ENCODE measurements around the gene KLK15.

KLK15 gene

DNA sequence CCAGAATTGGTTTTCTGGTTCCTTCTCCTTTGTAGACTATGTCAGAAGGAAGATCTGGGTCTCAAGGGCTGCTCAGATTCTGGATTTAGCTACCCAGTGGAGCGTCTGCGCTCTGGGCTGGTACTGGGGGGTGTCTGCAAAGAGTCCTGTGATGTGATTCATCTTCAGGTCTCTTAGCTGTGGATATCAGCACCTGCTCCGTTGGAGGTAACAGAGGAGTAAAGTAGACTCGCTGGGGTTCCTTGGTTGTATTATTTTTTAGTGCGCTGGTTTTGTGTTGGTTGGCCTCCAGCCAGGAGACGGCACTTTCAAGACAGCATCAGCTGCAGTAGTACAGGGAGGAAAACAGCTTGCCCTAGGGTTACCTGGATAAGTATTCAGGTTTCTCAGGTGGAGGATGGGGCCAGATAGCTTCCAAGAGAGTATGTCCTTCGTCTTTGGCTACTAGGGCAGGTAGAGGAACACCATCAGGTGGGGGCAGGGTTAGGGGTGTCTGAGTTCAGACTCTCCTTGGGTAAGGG is 10.4 kb upstream of the KLK15 start:
- no peak for DNase-seq (ENCODE audit: low read depth)

DNA sequence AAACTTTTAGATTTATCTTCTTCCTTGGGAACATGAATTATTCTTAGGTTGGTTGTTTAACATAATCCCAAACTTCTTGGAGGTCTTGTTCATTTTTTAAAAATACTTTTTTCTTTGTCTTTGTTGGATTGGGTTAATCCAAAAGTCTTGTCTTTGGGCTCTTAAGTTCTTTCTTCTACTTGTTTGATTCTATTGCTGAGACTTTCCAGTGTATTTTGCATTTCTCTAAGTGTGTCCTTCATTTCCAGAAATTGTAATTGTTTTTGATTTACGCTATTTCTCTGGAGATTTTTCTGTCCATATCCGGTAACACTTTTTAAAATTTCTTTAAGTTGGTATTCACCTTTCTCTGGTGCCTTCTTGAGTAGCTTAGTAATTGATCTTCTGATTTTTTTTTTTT is 9.8 kb upstream of the KLK15 start:
- DNase-seq (ENCODE audit: low read depth), result no peak

DNA sequence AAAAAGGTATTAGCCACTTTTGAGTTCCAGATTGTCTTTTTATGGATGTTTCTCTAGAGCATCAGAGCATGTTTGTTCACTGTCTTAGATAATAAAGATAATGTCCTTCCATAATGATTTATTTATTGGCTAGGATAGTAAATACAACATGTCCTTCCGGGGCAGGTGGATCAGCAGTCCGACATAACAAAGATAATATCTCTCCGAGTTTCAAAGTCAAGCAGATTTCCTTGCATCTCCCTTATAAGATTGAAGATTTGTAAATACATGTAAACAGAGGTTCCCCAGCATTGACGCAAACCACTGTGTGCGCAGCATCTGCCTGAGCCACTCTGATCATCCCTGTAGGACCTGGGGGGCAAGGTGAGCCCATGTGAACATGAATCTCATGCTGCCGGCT is 8.8 kb upstream of the KLK15 start:
- DNase-seq (ENCODE audit: low read depth), result no peak

DNA sequence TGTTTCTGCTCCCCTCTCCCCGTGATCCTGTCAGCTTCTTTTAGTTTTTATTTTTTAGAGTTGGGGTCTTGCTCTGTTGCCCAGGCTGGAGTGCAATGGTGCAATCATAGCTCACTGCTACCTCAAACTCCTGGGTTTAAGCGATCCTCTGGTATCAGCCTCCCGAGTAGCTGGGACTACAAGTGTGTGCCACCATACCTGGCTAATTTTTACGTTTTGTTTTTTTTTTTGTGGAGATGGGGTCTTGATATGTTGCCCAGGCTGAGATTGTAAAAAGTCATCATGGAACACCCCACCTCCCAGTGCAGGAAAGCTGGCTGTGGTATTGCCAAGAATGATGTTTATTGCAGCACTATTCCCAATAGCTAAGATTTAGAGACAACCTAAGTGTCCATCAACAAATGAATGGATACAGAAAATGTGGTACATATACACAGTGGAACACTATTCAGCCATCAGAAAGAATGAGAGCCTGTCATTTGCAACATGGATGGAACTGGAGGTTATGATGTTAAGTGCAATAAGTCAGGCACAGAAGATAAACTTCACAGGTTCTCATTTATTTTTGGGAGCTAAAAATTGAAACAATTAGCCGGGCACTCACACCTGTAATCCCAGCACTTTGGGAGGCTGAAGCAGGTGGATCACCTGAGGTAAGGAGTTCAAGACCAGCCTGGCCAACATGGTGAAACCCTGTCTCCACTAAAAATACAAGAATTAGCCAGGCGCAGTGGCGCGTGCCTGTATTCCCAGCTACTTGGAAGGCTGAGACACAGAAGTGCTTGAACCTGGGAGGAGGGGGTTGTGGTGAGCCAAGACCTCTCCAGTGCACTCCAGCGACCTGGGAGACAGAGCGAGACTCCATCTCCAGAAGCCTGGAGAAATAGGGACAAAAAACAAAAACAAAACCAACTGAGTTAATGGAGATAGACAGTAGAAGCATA is 6.6 kb upstream of the KLK15 start:
- DNase-seq (ENCODE audit: low read depth), result no peak

DNA sequence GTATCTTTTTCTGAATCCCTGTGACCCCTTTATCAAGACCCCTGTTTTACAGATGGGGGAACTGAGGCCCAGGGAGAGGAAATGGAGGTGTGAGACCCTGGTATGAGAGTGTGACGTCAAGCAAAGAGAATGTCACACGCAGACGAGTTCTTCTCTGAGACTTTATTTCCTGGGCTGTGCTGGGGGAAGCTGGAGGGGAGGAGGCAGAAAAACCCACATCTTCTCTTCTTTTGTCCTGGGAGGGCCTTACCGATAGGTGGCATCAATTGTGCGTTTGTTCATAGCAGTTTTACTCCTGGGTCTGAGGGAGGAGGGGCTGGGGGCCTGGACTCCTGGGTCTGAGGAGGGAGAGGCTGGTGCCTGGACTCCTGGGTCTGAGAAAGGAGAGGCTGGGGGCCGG is 4.9 kb upstream of the KLK15 start:
- no peak for DNase-seq (ENCODE audit: low read depth)

DNA sequence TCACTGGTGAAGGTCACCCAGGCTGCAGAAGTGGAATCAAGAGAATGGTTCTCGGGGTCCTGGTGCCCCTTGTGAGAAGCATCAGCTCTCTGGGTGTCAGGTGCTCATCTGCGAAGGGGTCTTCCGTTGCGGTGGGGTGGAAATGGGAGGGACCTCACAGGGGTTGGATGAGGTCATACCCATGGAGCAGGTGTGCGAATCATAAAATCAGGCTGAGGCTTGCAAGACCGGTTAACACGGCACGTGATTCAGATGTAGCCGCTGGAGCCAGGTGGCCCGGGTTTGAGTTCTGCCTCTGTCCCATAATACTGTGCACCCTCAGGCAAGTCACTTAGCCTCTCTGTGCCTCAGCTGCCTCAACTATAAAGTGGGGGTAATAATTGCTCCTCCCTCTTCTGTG is 3.9 kb upstream of the KLK15 start:
- DNase-seq (ENCODE audit: low read depth), result no peak

DNA sequence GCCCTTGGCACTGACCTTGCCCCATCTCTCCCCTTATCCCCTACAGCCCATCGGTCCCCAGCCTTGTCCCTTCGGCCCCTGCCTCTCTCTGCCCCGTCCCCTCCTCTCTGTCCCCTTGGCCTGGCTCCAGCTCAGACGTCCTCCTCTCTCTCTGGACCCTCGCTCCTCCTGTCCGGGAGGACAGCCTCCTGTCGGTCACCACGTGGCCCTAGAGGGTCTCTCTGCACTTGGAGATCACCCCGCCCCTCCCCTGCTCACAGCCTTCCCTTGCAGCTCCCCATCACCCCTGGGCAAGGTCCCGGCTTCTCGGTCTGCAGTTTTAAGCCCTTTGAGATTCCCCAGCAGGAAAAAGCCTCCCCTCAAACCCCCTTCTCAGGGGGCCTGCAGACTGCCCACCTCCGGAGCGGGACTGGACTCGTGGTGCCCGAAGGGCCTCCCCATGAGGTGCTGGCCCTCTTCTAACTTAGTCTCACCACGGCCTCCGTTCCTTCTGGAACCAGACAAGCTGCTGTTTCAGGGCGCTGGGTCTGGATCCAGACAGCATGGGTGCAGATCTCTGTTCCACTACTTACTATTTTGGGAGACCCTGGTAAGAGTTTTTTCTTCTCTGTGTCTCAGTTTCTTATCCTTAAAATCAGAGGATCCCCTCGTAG is 3.3 kb upstream of the KLK15 start:
- no peak for DNase-seq (ENCODE audit: low read depth)

DNA sequence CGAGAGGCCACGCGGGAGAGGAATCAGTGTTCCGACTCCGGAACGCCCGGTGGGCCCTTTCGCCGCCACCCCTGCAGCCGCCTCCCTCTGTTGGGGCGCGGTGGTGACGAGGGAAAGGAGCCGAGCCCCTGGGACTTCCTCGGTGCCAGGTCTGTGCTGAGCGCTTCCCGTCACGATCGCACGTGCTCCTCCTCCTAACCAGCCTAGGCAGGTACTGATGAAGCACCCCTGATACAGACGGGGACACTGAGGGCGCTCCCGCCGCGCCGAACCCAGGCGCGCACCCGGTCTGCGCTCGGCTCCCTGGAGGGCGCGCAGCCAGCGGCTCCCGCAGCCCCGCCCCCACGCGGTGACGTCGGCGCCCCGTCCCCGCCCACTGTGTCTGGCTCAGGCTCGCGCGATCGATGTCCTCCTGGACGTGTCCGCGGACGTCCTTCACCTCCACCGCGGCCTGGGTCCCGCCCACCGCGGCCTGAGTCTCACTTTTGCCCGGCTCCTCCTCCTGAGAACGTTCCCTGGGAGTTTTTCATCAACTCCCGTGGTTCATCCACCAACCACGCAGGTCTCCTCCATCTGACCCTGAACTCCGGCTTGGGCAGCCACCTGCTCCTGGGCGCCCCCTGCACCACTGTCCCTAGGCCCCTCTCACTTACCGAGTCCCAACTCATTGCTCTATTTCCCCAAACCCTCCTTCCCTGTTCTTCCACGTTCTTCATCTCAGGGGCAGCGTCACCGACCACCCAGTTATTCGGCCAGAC is 2.6 kb upstream of the KLK15 start:
- peak; percentile 51 for DNase-seq (ENCODE audit: low read depth)

DNA sequence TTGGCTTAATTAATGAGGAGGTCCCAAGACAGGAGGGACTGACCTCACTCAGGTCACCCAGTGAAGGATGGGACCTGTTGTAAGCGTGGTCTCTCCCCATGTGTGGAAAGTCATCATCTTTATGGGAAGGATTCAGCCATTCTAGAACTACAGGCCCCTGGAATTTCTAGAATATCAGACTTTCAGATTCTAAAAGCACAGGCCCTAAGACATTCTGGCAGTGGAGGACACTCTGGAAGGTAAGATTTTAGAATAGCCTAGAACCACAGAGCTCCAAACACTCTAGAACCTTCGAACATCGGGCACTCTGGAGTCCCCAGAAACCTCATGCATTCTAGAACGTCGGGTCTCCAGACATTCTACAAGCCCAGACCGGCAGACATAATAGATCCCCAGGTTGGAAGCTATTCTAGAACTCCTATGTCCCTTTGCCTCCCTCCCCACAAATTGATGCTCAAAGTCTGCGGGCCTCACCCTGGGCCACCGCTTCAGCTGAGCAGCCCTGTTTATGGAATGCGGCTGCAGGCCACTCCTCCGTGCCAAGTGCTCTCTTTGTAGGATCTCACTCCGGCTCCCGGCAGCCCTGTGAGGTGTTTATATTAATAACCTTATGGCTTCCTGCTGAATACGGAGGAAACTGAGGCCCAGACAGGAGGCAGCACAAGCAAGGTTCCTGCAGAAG is 1.9 kb upstream of the KLK15 start:
- DNase-seq (ENCODE audit: low read depth), result no peak

DNA sequence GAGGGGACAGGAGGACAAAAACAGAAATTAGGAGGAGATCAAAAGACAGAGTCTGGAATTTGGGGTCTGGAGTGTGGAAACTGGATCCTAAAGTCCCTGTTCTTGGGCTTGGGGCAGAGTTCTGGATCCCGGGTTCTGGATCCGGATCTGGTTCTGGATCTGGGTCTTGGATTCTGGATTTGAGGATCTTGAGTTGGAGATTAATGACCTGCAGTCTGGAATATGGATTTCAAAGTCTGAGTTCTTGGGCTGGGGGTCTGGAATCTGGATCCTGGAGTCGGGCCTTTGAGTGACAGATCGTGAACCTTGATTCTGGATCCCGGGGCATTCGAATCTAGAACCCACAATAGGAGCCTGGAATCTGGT is 411 bp upstream of the KLK15 start:
- DNase-seq (ENCODE audit: low read depth), result no peak

DNA sequence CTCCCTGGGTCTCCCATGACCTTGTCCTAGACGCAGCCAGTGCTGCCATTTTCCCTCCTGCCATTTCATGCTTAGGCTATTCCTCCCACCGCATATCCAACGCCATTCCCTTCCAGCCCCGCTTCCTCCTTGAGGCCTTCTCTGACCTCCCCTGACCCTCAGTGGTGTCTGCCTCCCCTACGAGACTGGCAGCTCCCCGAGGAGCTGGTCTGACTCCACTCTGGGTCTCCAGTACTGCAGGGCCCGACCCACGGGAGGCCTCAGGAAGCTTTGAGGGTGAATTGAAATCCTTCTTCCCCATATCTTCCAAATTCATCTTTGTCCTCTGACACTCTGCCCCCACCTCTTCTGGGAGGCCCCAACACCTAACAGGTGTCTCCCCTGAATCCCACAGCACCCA is 708 bp downstream of the KLK15 start:
- no peak for DNase-seq (ENCODE audit: low read depth)

DNA sequence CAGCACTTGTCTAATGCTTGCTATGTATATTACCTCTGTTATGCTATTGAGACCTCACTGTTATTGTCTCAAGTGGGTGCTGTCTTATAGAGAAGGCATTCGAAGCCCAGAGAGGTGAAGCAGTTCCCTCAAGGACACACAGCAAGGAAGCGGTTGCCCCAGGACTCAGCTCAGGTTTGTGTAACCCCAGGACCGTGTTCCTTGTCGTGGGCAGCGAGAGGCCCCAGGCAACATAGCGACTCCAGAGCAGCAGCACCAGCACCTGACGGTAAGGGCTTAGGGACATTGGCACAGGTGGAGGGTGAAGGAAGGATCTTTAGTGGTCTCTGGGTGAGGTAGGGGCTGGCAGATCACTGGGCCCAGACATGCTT is 2.4 kb downstream of the KLK15 start:
- DNase-seq (ENCODE audit: low read depth), result no peak

DNA sequence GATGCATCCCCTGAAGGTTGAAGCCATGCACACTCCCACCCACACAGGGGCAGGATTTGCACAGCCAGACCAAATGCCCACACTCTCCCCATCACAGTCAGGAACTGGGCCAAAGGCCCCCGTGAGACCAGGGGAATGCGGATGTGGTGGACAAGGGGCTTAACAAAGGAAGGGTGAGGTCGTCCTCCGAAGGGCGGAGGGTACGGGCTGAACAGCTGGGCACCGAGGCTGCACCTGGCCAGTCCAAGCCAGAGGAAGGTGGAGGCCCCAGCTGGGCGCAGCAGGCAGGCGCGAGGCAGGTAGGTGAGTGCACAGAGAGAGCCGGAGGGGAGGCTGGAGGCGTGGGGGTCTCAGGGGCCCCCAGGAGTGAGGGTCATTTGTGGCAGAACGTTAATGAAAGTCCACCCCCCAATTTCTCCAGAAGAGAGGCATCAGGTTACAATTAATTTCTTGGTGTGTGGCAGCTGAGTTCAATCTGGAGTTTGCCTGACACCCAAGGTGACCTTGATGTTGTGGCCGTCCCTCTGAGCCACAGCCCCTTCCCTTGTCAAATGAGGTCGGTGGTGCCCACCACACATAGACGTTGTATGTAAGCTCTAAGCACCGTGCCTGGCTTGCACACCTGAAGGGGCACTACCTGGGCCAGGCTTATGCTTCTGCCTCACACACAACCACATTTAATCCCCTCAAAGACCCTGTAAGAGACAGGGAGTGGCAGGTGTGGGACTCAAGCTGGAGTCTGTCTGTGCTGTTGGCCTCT is 2.9 kb downstream of the KLK15 start:
- DNase-seq (ENCODE audit: low read depth), result no peak

DNA sequence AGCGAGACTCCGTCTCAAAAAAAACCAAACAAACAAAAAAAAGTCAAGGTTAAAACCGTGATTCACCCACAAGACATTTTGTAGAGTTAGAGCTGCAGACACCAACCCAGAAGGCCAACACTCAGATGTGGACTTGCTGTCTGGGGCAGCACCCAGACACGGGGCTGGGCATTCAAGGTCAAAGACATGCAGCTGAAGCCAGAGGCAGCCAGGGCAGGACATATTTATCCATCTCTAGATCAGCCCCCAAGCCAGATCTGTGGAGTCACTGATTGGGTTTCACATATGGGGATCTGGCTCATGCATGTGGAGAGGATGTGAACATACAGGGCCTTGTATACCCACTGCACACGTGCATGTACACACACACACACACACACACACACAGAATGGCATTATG is 3.6 kb downstream of the KLK15 start:
- no peak for DNase-seq (ENCODE audit: low read depth)

DNA sequence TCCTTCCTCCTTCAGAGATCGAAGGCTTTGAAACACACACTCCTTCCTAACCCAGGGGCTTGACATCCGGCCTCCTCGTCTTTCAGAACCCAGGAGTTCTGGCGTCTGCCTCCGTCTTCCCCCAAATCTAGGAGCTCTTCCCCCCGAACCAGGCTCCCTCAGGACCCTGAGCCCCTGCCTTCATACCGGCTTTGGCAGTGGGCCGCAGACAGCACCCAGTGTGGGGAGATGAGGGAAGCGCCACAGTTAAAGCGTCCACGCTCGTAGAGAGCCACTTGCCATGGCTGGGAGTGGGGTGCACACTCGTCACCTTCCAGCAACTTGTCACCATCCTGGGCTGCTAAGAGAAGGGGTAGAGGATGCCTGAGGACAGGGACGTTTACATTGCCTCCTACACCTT is 5.9 kb downstream of the KLK15 start:
- no peak for DNase-seq (ENCODE audit: low read depth)

DNA sequence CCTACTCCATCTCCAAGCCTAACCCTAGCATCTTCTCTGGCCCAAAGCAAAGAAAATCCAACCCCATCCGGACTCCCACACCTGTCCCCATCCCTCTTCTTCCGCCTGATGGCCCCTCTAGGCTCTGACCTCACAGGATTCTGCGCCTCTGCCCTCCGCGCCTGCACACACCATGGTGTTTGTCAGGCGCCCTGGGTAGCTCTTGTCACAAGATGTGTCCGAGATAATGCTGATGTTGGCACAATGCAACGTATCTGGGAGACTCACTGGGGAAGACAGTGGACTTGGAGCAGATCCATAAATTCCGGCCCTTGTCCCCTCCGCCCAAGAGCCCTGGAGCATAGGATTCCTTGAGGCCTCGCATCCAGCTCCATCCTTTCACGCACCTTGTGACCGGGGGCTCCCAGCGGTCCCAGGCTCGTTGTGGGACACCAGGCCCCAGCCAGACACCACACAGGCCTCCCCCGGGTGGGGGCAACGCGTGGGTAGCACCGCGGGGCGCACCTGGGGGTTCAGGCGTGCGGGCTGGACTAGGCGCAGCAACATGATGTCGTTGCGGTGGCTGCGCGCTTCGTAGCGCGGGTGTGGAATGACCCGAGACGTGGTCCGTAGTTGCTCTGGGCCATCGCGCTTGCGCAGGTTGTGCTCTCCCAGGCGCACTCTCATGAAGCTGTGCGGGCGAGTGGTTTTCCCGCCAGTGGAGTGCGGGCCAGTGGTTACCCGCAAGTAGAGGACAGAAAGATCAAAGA is 6.7 kb downstream of the KLK15 start:
- no peak for DNase-seq (ENCODE audit: low read depth)

DNA sequence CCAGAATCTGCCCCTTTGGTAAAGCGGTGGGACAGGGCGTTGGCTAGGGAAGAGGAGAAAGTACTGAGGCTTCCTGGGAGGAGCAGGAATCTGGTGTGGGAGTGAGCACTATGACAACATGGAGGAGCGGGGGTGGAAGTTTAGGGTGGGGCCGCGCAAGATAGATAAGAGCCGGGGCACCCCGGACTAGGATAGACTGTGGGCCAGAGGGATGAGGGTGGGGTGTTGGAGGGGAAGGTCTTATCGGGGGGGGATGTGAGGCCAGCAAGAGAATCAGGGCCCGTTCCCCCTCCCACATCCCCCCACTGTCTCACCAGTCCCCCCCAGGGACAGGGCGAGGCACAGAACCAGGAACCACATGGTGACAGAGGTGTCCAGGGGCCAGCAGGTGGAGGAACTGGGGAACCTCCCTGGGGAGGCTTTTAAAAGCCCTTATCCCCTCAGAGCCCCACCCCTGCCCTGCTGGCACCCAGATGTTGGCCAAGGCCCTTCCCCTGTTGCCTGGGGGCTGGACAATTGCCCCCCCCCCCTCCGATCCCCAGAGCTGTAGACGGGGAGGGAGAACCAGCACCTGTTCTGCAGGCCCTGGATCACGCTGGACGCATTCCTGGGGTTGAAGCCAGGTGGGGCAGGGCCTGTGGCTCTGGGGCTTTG is 9.9 kb downstream of the KLK15 start, which contains the start of gene KLK1:
Gene KLK1 (minus strand): TSS at position 399 of the 654 bp plus-strand sequence. CDS start 39 bp downstream, at position 360.
- no peak for DNase-seq (ENCODE audit: low read depth)

DNA sequence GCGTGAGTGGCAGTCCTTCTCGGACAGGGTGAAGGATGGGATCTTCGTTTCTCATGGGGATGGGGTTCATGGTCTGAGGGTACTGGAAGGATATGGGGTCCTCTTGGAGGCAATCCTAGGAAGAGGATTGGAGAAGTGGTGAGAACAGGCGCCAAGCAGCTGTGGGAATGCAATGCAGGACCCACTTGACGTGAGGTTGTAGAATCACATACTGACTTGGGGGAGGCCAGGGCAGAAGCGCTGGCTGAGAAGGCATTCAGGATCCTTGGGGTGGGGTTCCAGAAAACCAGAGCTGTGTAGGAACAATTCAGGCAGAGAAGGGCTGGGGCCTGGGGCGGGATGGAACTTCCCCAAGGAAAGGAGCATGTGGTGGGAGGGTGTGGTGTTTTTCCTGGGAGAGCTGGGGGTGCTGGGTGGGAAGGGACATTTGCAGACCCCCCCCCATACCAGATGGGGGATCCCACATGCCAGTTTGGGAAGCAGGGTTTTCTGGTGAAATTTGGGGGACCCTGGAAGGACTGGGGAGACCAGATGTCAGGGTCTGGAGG is 10.6 kb downstream of the KLK15 start:
- no peak for DNase-seq (ENCODE audit: low read depth)

DNA sequence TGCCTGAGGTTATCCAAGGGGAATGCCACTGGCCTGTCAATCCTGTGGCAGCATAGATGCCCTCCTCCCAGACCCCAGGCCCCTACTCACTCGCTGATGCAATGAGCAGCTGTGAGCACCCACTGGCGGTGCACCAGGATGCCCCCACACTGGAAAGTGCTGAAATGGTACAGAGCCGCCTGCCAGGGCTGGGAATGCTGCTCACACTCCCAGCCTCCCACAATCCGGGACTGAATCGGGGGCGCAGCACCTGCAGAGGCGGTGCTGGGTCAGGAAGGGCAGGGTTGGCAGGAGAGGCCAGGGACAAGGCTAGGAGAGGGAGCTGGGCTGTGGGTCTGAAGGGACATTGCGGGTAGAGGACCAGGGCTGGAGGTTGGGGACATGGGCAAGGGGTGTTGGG is 11.8 kb downstream of the KLK15 start:
- DNase-seq (ENCODE audit: low read depth), result no peak

DNA sequence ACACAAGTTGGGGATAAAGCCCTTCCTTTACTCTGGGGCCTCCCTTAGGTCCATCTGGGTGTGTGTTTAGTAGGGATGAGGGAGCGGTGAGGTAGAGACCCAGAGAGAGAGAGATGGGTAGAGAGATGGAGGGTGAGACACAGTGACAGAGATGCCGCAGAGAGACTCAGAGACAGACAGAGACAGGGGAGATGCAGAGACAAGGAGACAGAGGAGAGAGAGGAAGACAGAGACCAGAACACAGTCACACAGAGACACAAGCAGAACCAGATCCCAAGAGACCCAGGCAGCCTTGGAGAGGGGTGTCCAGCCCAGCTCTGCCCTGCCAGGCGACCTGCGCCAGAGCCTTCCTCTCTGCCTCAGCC is 12.1 kb downstream of the KLK15 start:
- no peak for DNase-seq (ENCODE audit: low read depth)
